Measurements from ENCODE around the gene KRT2.
A peak's percentile ranks its signal among the peaks of the same experiment; 100 is the strongest.

KRT2 gene

DNA sequence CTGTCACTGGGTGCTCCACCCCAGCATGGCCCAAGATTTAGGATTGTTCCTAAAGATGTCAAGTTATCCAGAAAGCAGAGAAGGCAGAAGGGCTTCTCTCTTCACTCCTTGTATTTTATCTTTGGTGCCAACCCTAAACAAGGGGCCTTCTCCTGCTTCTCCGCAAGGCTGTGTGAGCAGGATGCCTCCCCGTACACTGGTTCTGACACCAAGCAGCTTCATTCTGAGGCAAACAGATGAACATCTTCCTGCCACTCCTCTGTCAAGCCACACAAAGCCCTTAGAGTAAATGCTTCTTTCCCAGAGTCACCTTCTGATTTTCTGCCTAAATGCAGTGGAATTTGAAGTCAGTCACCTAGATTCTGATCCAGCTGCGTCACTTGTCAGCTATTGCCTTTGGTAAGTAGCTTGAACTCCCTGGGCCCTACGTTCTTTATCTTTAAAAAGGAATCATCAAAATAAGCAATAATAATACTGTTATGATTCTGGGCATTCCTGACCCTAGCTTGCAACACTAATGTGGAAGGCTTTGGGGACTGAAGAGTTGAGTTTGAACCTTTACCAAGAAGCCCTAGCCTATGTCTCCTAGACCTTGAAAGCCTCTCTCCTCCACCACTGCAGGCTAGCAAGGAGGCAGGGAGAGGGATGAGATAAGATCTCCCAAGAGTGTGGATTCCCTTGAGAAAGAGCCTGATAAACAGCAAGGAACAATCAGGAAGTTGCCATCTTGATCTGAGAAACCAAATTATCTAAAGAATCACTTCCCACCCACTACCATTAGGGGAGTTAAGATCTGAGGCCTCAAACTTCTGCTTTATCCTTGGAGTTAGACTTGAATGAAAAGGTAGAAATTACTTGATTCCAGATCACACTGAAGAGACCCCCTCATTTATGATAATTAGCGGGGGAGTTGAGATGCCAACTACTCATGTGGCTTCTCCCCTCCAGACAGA lies 39.3 kb downstream of the KRT2 start:
- H3K9me3 Mint-ChIP-seq = no peaks in the 10 kb centered on the region
- DNase-seq = no peak
- no peak for ATAC-seq (replicated peaks)
- H3K27me3 Mint-ChIP-seq = peaks cover 11 to 59% of the 10 kb centered on the region in 2 donors
- H3K4me1 Mint-ChIP-seq (ENCODE audit: low read depth in 2 of 2) = peaks cover 20 to 35% of the 10 kb centered on the region in 2 donors
- H3K4me3 Mint-ChIP-seq = no peak overlapping the region
- peaks cover 3% of the 10 kb centered on the region for H3K36me3 Mint-ChIP-seq (ENCODE audit: insufficient read depth)
- no peak overlapping the region for H3K27ac Mint-ChIP-seq

GRCh38 chr12:52611080-52611468 lies 40.9 kb downstream of the KRT2 start:
- Mint-ChIP-seq H3K27me3 (peaks cover 7 to 56% of the 10 kb centered on the region in 2 donors), H3K4me3 (peak overlapping the region in 1 of 2 donors; percentile 42), H3K9me3 (no peaks in the 10 kb centered on the region), H3K36me3 (ENCODE audit: insufficient read depth) (peaks cover 3% of the 10 kb centered on the region), H3K27ac (peak overlapping the region; percentile 27 to 83), H3K4me1 (ENCODE audit: low read depth in 2 of 2) (peaks cover 20 to 39% of the 10 kb centered on the region in 2 donors)
- DNase-seq (no peak), ATAC-seq (replicated peaks) (no peak)

- Mint-ChIP-seq H3K27ac (no peak overlapping the region), H3K27me3 (peaks cover 7 to 52% of the 10 kb centered on the region in 2 donors), H3K36me3 (ENCODE audit: insufficient read depth) (peaks cover 3% of the 10 kb centered on the region), H3K4me1 (ENCODE audit: low read depth in 2 of 2) (peaks cover 13 to 41% of the 10 kb centered on the region in 2 donors), H3K4me3 (no peak overlapping the region), H3K9me3 (no peaks in the 10 kb centered on the region)
- ATAC-seq (replicated peaks) (no peak), DNase-seq (no peak)
Measured at GRCh38 chr12:52608826-52609630, 43.0 kb downstream of the KRT2 start.

GRCh38 chr12:52608161-52608560 lies 43.9 kb downstream of the KRT2 start:
- Mint-ChIP-seq H3K9me3 (no peaks in the 10 kb centered on the region), H3K27ac (no peak overlapping the region), H3K4me3 (no peak overlapping the region), H3K4me1 (ENCODE audit: low read depth in 2 of 2) (peaks cover 11 to 41% of the 10 kb centered on the region in 2 donors), H3K27me3 (peaks cover 7 to 52% of the 10 kb centered on the region in 2 donors), H3K36me3 (ENCODE audit: insufficient read depth) (peaks cover 3% of the 10 kb centered on the region)
- no peak for ATAC-seq (replicated peaks)
- no peak for DNase-seq

GRCh38 chr12:52607314-52607713 lies 44.7 kb downstream of the KRT2 start:
- peaks cover 11 to 41% of the 10 kb centered on the region in 2 donors for H3K4me1 Mint-ChIP-seq (ENCODE audit: low read depth in 2 of 2)
- H3K27ac Mint-ChIP-seq = peak overlapping the region in 1 of 2 donors; percentile 12
- peaks cover 3% of the 10 kb centered on the region for H3K36me3 Mint-ChIP-seq (ENCODE audit: insufficient read depth)
- peaks cover 7 to 59% of the 10 kb centered on the region in 2 donors for H3K27me3 Mint-ChIP-seq
- DNase-seq = no peak
- H3K4me3 Mint-ChIP-seq = no peak overlapping the region
- ATAC-seq (replicated peaks) = no peak
- H3K9me3 Mint-ChIP-seq = no peaks in the 10 kb centered on the region

GRCh38 chr12:52606581-52607218 lies 45.3 kb downstream of the KRT2 start:
- H3K4me3 Mint-ChIP-seq = no peak overlapping the region
- no peak for ATAC-seq (replicated peaks)
- no peak for DNase-seq
- no peaks in the 10 kb centered on the region for H3K9me3 Mint-ChIP-seq
- peaks cover 7 to 61% of the 10 kb centered on the region in 2 donors for H3K27me3 Mint-ChIP-seq
- H3K4me1 Mint-ChIP-seq (ENCODE audit: low read depth in 2 of 2) = peaks cover 10 to 37% of the 10 kb centered on the region in 2 donors
- peaks cover 3% of the 10 kb centered on the region for H3K36me3 Mint-ChIP-seq (ENCODE audit: insufficient read depth)
- peak overlapping the region; percentile 12 to 25 for H3K27ac Mint-ChIP-seq

DNA sequence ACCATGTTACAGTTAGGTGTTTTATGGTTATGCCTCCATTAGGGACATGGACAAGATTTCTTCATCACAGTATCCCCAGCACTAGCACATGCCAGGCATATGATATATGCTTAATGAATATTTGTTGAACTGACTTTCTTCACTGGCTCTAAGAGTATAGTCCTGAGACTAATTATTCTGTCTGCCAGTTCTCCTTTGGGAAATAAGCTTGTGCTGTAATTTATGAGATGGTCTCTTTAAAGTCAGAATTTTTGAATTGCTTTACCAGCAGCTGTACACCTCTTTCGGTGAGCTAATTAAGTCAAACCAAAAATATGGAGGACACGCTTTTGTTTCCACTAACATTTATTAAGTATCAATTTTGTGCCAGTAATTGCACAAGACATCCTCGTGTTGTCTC lies 45.9 kb downstream of the KRT2 start:
- Mint-ChIP-seq H3K4me3 (no peak overlapping the region), H3K4me1 (ENCODE audit: low read depth in 2 of 2) (peaks cover 8 to 36% of the 10 kb centered on the region in 2 donors)

DNA sequence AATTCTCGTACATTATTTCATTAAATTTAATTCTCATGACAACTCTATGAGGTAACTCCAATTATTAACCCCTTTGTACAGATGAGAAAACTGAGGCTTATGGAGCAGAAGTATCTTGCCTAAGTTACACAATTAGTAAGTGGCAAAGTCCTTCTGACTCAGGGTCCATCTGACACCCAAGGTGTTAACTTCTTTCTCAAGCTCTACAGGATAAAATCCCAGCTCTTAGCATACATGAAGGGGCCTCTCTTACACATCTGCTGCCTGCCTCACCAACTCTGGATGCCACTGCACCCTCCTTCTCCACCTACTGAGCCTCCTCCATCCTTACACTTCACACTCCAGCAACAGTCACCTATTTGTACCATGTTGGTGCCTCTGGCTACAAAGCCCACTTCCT lies 46.5 kb downstream of the KRT2 start:
- no peaks in the 10 kb centered on the region for H3K9me3 Mint-ChIP-seq
- no peak overlapping the region for H3K4me3 Mint-ChIP-seq
- peaks cover 7 to 56% of the 10 kb centered on the region in 2 donors for H3K27me3 Mint-ChIP-seq
- ATAC-seq (replicated peaks) (no peak), DNase-seq (no peak)
- H3K27ac Mint-ChIP-seq = no peak overlapping the region
- H3K4me1 Mint-ChIP-seq (ENCODE audit: low read depth in 2 of 2) = peaks cover 4 to 32% of the 10 kb centered on the region in 2 donors
- peaks cover 3% of the 10 kb centered on the region for H3K36me3 Mint-ChIP-seq (ENCODE audit: insufficient read depth)

More for the DNA sequence above, 45.9 kb downstream of the KRT2 start:
- Mint-ChIP-seq H3K27ac (no peak overlapping the region), H3K9me3 (no peaks in the 10 kb centered on the region), H3K27me3 (peaks cover 7 to 59% of the 10 kb centered on the region in 2 donors), H3K36me3 (ENCODE audit: insufficient read depth) (peaks cover 3% of the 10 kb centered on the region)
- DNase-seq (no peak), ATAC-seq (replicated peaks) (no peak)

- Mint-ChIP-seq H3K36me3 (ENCODE audit: insufficient read depth) (peaks cover 3% of the 10 kb centered on the region), H3K4me3 (no peak overlapping the region), H3K4me1 (ENCODE audit: low read depth in 2 of 2) (peaks cover 3 to 27% of the 10 kb centered on the region in 2 donors), H3K27me3 (peaks cover 12 to 60% of the 10 kb centered on the region in 2 donors), H3K27ac (no peak overlapping the region), H3K9me3 (no peaks in the 10 kb centered on the region)
- DNase-seq = no peak
- no peak for ATAC-seq (replicated peaks)
Measured at GRCh38 chr12:52604859-52605258, 47.2 kb downstream of the KRT2 start.

DNA sequence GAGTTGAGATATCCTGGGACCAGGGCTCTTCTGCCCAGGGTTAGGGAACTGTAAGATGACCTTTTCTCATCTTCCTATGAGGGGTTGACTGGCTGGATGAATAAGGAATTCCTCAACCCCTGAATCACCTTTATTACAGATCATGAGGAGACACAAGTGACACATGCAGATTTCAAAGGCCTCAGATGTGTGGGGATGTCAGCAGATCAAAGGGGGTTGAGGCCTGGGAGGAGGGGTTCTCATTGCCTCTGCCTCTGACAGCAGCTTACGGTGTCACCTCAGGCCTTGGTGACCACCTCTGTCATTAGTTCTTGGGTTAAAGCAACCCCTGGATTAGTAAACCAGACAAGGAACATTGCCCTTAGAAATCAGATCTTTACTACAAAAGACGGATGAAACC lies 48.7 kb downstream of the KRT2 start:
- Mint-ChIP-seq H3K4me1 (ENCODE audit: low read depth in 2 of 2) (peaks cover 3 to 23% of the 10 kb centered on the region in 2 donors), H3K27ac (no peak overlapping the region), H3K4me3 (no peak overlapping the region), H3K9me3 (no peaks in the 10 kb centered on the region), H3K36me3 (ENCODE audit: insufficient read depth) (no peaks in the 10 kb centered on the region), H3K27me3 (peaks cover 27 to 61% of the 10 kb centered on the region in 2 donors)
- no peak for DNase-seq
- ATAC-seq (replicated peaks) = no peak

DNA sequence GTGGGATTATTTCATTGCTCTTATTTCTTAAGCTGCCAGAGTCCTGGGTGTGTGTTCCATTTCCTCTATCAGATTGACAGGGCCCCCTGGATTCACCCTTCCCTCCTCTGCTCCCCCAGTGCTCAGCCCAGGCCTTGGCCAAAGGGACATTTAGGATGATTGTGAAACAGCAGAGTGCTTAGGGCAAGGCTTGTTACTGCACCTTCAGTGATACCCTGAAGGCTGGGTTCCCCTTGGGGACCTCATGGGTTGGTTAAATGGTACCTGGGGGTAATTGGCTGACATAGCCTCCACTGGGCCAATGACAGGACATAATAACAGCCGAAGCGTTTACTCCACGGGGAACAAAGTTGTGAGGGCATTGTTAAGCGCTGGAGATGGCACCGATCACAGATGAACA lies 49.5 kb downstream of the KRT2 start:
- DNase-seq (no peak), ATAC-seq (replicated peaks) (no peak)
- H3K27ac Mint-ChIP-seq = no peak overlapping the region
- no peaks in the 10 kb centered on the region for H3K9me3 Mint-ChIP-seq
- H3K4me3 Mint-ChIP-seq = no peak overlapping the region
- peaks cover 28 to 59% of the 10 kb centered on the region in 2 donors for H3K27me3 Mint-ChIP-seq
- no peaks in the 10 kb centered on the region for H3K36me3 Mint-ChIP-seq (ENCODE audit: insufficient read depth)
- H3K4me1 Mint-ChIP-seq (ENCODE audit: low read depth in 2 of 2) = peaks cover 3 to 19% of the 10 kb centered on the region in 2 donors

DNA sequence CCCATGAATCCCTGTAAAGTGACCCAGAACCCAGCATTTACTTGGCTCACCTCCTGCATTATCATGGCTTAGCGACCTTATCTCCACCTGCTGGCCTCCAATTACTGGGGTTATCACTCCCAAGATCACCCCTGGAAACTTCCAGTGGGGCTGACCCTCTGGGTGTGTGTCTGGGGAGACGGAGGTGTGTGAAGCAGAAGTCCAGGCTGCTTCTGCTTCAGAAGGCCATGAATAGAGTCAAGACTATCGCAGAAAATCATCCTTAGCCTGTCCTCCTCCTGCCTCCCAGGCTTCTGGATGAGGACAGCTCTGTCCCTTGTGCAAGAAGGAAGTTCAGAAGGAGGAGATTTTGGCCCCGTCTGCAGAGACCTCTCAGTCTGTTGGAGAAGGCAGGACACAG lies 50.3 kb downstream of the KRT2 start:
- Mint-ChIP-seq H3K4me1 (ENCODE audit: low read depth in 2 of 2) (peaks cover 1 to 14% of the 10 kb centered on the region in 2 donors), H3K4me3 (no peak overlapping the region), H3K27me3 (peaks cover 25 to 50% of the 10 kb centered on the region in 2 donors), H3K9me3 (no peaks in the 10 kb centered on the region), H3K27ac (no peak overlapping the region), H3K36me3 (ENCODE audit: insufficient read depth) (no peaks in the 10 kb centered on the region)
- ATAC-seq (replicated peaks) (no peak), DNase-seq (no peak)

DNA sequence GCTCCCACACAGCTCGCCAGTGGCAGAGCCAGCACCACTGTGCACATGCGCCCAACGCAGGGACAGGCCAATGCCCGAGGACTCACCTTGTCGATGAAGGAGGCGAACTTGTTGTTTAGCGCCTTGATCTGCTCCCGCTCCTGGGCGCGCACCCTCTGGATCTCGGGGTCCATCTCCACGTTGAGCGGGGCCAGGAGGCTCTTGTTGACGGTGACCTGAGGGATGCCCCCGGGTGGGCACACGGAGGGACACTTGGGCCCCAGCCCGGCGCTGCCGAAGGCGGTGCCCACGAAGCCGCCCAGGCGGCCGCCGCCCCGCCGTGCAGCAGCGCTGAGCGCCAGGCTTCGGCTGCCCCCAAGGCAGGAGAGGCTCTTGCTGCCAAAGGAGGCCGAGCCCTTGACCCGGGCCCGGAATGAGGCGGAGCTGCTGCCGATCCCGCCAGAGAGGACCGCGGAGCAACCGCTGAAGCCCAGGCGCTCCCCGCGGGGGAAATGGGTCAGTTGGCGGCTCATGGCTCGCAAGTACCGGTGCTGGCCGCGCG lies 51.0 kb downstream of the KRT2 start, which contains the start of gene KRT72:
TSS of gene KRT72 (minus strand) at position 523 of the 541 bp plus-strand sequence. CDS start at position 512, 11 bp downstream.
- Mint-ChIP-seq H3K4me3 (no peak within 1 kb of the TSS), H3K4me1 (ENCODE audit: low read depth in 2 of 2) (peaks cover 0 to 14% of the 10 kb centered on the region in 2 donors), H3K36me3 (ENCODE audit: insufficient read depth) (no peaks in the 10 kb centered on the region), H3K27ac (no peak within 1 kb of the TSS), H3K9me3 (no peaks in the 10 kb centered on the region), H3K27me3 (peaks cover 25 to 47% of the 10 kb centered on the region in 2 donors)
- DNase-seq (no peak), ATAC-seq (replicated peaks) (no peak)

Data from effector memory CD8-positive, alpha-beta T cell (primary cell).